AG04450 (cell line): Measurements from ENCODE around the gene WASL. TPM values are rescaled to one million over a fixed set of nuclear protein-coding genes. Genes with fewer than 3 reads are reported as not detected.

ENCODE experiments used
- CTCF ChIA-PET: fragments of 300-600, 350-600 bp; formaldehyde crosslinking; extraction: SDS; loops from one replicate; lab custom pipeline; 2022; ENCODE audit warnings: antibody characterized with exemption, inconsistent platforms; lab: Charles Lee
- POLR2A ChIA-PET: fragments of 350-600 bp; formaldehyde crosslinking; extraction: SDS; loops from one replicate; lab custom pipeline; 2021; ENCODE audit warnings: antibody characterized with exemption, inconsistent platforms; lab: Yijun Ruan, JAX
- DNase-seq: peaks from one replicate; pipeline ENCODE4 v3.0.0-alpha.2; 2011; ENCODE audit warnings: low read depth, low spot score
- H3K27ac ChIP-seq: one replicate; pipeline ENCODE4 v1.5.1; 2012; ENCODE audit warnings: low read depth, low read length, control low read depth
- H3K27me3 ChIP-seq: one replicate; pipeline ENCODE4 v1.6.0; 2012; ENCODE audit warnings: low read length; ENCODE audit not compliant: control insufficient read depth, insufficient read depth
- H3K4me3 ChIP-seq: 2 replicates; pipeline ENCODE4 v1.5.1; 2011; ENCODE audit warnings: mild to moderate bottlenecking, low read depth, low read length, control low read depth
- H3K9me3 ChIP-seq: 2 replicates; pipeline ENCODE4 v1.5.1; 2012; ENCODE audit warnings: low read length; ENCODE audit not compliant: control insufficient read depth, insufficient read depth
- polyA plus RNA-seq: library from polyadenylated mRNA; depleted of rRNA; stranded (reverse); fragments of >200 nt; gene quantifications from 2 replicates; pipeline ENCODE4 v1.2.3, GENCODE V29; 2011
- TF ChIP-seq, protein P1 (sequence below): IDR thresholded peaks from 2 replicates; pipeline ENCODE4 v1.5.1; 2011; ENCODE audit warnings: low read depth, low read length, control low read depth, inconsistent platforms

The WASL gene
- polyA plus RNA-seq, 1 experiment = 11.9 TPM

DNA sequence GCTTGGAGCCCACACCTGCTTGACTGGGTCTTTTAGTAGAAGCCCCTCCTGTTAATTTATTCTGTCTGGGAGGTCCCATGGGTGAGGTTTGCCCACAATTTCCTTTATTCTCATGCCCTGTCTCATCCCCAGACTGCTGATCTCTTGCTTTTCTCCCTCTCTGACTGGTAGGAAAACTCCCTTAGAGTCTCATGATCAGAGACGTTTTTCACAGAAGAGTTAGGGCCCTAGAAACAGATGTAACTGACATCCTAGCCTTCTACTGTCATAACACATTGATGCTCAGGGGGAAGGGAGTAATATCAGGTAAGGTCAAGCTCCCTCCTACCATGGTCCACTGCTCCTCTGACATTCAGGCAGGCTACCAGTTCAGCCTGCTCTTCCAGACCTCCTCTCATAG lies 43.7 kb upstream of the WASL start:
- DNase-seq = no peak
- ChIA-PET POLR2A (no interaction called here), CTCF (interaction anchor here (0.6 to 1.9 kb wide), 2 partner anchors 42 to 73 kb away, joined by 3 to 6 read pairs; no protein-coding TSS in a partner anchor)
- Histone ChIP-seq H3K27me3 (peaks cover 8% of the 10 kb centered on the region), H3K27ac (no peak overlapping the region), H3K4me3 (no peak overlapping the region), H3K9me3 (no peaks in the 10 kb centered on the region)
- TF ChIP-seq, protein P1, sequence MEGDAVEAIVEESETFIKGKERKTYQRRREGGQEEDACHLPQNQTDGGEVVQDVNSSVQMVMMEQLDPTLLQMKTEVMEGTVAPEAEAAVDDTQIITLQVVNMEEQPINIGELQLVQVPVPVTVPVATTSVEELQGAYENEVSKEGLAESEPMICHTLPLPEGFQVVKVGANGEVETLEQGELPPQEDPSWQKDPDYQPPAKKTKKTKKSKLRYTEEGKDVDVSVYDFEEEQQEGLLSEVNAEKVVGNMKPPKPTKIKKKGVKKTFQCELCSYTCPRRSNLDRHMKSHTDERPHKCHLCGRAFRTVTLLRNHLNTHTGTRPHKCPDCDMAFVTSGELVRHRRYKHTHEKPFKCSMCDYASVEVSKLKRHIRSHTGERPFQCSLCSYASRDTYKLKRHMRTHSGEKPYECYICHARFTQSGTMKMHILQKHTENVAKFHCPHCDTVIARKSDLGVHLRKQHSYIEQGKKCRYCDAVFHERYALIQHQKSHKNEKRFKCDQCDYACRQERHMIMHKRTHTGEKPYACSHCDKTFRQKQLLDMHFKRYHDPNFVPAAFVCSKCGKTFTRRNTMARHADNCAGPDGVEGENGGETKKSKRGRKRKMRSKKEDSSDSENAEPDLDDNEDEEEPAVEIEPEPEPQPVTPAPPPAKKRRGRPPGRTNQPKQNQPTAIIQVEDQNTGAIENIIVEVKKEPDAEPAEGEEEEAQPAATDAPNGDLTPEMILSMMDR = no peak

- no peak for DNase-seq
- ChIA-PET POLR2A (no interaction called here), CTCF (interaction anchor here (1.9 kb wide), 1 partner anchor 74 kb away, joined by 6 read pairs; no protein-coding TSS in a partner anchor)
- Histone ChIP-seq H3K4me3 (no peak overlapping the region), H3K27ac (no peak overlapping the region), H3K9me3 (no peaks in the 10 kb centered on the region), H3K27me3 (peaks cover 8% of the 10 kb centered on the region)
- TF ChIP-seq, protein P1 = no peak
Observed at GRCh38 chr7:123791001-123791400, 42.2 kb upstream of the WASL start.

DNA sequence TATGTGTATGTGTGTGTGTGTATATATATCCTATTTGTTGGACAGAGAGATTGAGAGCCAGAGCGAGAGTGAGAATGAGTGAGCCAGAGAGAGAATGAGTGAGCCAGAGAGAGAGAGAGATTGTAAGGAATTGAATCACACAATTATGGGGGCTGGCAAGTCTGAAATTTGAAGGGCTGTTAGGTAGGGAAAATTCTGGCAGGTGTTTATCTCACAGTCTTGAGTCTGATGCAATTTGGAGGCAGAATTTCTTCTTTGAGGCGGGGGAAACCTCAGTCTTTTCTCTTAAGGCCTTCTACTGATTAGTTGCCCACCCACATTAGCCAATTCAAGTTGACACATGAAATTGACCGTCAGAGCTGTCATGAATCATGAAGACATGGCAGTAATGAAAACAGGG lies 41.0 kb upstream of the WASL start:
- ChIA-PET CTCF (interaction anchor here (0.7 kb wide), 1 partner anchor 9 kb away, joined by 3 read pairs; no protein-coding TSS in a partner anchor), POLR2A (no interaction called here)
- no peaks in the 10 kb centered on the region for H3K9me3 ChIP-seq
- peaks cover 4% of the 10 kb centered on the region for H3K27me3 ChIP-seq
- DNase-seq = no peak
- no peak overlapping the region for H3K4me3 ChIP-seq
- TF ChIP-seq, protein P1 = no peak
- no peak overlapping the region for H3K27ac ChIP-seq

DNA sequence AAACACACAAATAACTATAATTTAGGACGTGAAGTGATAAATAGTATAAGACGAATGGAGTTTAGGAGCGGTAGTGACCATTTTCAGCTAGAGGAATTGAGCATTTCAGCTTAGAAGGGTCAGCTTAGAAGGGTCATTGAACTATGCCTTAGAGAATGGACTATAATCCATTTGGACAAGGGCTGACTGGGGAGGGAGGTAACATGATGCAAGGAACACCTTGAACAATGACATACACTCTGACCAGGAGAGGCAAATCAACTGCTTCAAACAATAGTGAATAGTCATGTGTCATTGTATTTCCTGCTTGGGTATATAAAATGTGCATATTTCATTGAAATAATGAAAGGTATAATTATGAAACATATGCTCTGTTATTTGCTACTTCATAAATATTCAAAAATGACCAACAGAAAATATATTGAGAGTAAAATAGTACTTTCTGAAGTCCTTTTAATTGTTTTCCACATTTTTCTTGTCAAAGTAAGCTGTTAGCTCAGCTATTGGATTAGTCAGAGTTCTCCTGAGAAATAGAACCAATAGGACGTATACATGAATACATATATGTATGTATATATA lies 40.5 kb upstream of the WASL start:
- ChIA-PET CTCF (interaction anchor here (0.7 to 2.9 kb wide), 2 partner anchors 8 to 10 kb away, joined by 3 to 11 read pairs; no protein-coding TSS in a partner anchor), POLR2A (no interaction called here)
- TF ChIP-seq, protein P1 = no peak
- H3K27me3 ChIP-seq = peaks cover 3% of the 10 kb centered on the region
- no peak overlapping the region for H3K27ac ChIP-seq
- no peak overlapping the region for H3K4me3 ChIP-seq
- no peaks in the 10 kb centered on the region for H3K9me3 ChIP-seq
- DNase-seq = no peak

DNA sequence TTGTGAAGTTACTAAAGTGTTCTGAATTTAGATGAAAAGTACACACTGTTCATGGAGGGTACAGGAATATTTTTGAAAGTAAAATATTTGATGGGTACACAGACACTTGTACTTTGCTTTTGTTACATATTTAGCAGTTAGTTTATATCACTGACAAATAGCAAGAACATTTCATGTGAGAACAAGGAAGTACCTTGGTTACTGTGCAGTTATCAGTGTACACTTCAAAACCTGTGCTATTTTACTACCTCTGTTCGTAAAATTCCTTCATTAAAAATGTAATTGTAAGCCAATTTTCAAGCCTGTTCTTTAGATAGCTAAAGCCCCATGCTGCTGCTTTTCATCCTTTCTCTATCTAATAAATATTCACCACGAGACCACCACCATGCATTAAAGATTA lies 39.8 kb upstream of the WASL start:
- no peak for DNase-seq
- ChIA-PET POLR2A (no interaction called here), CTCF (interaction anchor here (2.9 kb wide), 1 partner anchor 9 kb away, joined by 11 read pairs; no protein-coding TSS in a partner anchor)
- H3K9me3 ChIP-seq = no peaks in the 10 kb centered on the region
- TF ChIP-seq, protein P1 = no peak
- H3K27me3 ChIP-seq = peaks cover 3% of the 10 kb centered on the region
- no peak overlapping the region for H3K4me3 ChIP-seq
- no peak overlapping the region for H3K27ac ChIP-seq
